EH (cell line): ENCODE measurements around the gene DICER1.

Source experiments
- DNase-seq: peaks from one replicate; pipeline ENCODE4 v3.0.0-alpha.2; 2015; ENCODE audit warnings: low read depth

The DICER1 gene

DNA sequence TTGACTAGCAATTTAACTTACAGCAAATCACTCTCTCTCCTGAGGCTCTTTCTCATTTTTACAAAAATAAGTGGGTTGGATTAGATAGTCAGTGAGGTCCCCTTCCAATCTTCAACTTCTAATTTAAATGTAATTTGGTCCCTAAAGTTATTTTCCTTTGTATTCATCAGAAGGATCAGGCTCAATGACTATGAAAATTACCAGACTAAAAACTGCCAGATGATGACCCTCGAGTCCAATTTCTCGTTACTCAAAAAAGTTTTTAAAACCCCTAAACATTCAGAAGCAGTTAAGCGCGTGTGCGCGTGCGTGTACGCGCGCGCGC, 34.7 kb downstream of the DICER1 start:
- DNase-seq, result no peak

DNA sequence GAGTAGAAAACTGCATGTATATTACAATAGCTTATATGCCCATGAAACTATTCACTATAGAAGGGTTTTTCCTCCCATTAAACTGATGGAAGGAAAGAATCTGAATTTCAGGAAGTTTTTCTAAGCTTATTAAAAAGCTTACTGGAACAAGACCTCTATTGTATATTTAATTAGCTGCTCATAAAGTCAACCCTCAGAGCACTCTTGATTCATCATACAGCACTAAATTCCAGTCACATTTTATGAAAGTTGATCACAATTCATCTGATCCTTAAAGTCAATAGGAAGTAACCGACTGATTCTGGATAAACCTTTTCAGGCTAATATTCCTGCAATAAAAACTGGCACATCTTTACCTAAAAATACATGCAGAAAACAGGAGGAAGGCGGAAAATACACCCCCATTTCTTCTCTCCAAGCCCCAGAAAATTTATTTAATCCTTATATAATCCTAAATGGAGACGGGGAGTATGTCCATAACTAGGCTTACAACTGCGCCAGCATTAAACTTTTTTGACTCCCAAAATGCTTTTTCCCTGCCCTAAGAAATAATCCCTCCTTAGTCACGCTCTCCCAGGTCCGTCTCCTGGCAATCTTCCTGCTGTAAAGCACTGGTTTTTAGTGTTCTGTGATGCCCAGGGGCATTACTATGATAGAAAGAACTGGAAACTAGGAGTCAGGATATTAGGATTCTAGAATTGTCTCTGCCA, 35.3 kb downstream of the DICER1 start:
- no peak for DNase-seq

DNA sequence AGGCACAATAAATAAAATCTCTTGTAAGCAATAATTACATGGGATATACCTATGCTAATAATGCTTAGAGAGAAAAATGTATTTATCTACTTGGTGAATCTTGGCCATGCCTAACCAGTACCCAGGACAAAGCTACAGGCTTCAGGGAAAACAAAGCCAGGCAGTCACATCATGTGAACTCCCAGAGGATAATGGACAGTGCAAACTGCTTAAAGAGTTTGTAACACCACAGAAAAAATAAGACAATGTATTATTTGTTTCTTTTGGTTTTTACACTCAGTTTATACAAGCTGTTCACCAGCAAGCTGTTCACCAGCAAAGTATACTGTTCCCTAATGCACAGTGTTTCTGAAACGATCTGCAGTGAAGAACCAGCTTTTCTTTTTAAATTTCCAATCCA, 38.0 kb downstream of the DICER1 start:
- no peak for DNase-seq

DNA sequence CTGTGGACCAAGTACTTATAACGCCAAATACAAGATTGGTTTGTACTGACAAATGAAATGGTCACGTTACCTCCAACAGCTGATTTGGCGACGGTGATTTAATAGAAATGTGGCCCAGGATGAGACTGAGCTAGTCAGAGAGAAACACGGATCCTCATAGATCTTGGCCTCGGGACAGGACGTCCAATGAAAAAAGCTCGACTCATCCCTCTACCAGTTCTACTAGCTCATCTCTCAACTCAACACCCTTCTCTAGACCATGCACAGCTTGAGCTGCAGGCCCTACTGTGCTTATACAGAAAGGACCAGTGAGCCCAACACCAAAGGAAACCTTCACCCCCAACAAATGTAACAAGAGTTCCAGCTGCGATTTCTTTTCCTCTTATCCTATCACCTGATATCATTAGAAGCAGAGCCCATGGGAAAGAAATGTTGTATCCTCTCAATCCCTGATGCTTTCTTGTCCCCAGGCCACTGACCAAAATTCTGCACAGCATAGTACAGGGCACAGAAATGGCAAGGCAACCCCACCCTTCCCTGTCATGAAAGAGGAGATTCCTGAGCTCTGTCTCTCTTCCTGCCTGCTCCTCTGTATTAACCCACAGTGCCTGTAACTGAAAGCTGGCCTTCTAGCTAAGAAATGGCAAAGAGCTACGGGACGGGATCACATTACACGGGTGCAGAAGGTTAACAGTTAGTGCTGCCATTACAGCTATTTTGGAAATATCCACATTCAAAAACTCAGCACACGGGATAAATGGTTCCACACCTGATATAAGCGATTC, 39.2 kb downstream of the DICER1 start:
- DNase-seq, result no peak

DNA sequence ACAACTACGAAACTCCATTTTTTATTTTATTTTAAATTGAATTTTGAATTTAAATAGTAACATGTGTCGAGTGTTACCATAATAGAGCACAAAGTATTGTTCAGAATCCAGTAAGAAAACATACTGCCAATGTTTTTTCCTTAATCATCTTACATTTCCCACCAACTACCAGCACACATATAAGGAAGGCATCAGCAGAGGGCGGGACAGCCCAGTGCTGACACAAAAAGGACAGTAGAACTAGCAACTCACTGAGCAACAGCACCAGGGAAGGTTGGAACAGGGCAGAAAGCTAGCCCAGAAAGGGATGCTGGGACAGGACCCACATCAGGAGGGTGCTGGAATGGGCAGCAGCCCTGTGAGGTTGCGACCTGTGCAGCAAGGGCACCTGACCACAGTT, 43.9 kb downstream of the DICER1 start:
- no peak for DNase-seq

DNA sequence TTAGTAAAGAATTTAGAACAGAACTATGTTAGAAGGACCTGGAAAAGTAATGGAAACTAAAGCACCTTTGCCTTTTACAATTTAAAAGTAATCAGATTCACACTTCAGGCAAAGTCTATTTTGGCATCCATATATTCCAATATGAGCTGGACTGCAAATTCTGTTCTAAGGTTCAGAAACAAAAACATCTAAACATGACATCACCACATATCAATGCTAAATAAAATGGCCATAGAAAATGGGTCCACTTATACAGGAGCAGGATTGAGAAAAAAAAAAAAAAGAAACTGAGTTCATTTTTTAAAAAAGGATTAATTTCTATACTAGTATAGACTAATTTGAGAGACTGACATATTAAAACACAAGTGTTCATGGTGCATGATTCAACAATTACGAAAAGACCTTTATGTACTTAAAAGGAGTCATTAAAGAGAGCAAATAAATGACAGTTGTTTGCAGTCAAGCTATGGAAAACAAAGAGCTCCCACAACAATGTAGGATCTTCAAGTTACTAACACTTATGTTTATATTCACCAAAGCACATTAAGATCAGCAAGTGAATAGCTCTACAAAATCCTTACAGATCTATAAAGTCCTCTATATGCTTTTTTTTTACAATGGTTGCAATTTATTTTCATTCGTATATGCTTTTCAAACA, 45.7 kb downstream of the DICER1 start:
- no peak for DNase-seq

DNA sequence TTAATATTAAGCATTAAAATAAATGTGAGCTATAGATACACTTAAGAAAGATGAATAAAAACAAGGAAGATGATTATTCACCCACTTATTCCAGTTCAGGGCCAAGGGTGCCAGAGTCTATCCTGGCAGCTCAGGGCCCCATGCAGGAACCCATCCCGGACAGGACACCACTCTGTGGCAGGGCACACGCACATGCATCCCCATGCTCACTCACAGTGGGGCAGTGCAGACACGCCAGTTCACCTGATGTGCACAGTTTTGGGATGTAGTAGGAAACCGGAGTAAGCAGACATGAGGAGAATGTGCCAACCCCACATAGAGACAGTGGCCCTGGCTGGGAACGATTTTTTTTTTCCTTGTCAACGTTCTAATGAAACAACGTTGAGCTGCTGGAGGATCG, 47.2 kb downstream of the DICER1 start:
- no peak for DNase-seq

DNA sequence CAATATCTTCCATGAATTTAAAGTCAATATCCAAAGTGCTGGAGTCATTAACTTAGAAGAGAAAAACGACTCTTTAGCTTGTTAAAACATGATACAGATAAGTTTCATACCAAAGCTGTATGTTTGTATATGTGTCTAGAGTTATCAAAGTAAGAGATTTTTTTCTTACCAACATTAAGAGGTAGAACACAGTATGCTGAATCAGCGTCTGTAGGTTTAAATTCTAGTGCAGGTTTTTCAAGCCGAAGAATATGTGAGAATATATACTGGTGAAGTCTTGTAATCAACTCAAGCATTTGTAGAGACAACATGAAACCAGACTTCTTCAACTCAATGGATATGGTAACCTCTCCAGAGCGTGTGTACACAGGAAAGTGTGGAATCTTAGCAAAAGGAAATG, 49.6 kb downstream of the DICER1 start:
- DNase-seq, result no peak

DNA sequence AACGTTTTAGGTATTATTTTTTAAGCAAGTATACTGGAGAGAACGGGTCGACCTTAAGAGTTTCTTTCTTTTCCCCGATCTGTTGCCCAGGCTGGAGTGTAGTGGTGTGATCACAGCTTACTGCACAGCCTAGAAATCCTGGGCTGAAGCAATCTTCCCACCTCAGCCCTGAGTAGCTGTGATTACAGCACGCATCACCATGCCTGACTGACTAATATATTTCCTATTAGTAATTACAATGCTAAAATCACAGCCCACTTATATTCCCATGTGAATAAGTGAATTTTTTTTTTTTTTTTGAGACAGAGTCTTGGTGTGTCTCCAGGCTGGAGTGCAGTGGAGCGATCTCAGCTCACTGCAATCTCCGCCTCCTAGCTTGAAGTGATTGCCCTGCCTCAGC, 50.4 kb downstream of the DICER1 start:
- DNase-seq, result no peak

DNA sequence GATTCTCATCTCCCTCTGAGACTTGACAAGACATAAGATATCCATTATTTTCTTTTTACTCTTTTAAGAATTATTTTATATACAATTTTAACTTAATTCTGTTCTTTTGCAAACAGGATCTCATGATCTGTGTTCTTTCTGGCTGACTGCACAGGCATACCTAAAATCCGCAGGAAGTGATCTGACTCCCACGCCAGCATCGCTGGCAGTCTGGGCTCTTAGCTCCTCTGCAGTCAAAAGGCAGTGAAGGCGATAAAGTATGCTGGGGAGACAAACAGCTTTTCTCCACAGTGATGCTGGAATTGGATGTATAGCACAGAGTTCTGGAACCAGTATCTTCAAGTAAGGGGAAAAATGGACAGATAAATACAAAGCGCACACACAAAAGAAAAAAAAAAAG, 52.4 kb downstream of the DICER1 start:
- DNase-seq, result no peak

DNA sequence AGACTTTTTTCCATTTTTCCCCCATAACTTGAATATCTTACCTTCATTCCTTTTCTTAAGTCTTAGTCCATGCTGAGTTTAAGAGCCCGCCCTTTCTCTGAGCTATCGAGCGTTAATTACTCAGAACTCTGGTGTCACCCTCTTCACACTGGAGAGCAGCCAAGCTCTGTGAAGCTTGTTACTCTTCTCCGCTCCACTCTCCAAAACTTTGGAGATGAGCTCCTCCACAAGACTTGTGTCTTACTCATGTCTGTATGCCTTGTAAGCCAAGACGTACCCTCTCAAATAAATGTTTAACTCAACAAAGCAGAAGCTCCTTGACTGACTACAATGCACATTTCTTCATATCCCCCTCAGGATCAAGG, 54.7 kb downstream of the DICER1 start:
- no peak for DNase-seq

DNA sequence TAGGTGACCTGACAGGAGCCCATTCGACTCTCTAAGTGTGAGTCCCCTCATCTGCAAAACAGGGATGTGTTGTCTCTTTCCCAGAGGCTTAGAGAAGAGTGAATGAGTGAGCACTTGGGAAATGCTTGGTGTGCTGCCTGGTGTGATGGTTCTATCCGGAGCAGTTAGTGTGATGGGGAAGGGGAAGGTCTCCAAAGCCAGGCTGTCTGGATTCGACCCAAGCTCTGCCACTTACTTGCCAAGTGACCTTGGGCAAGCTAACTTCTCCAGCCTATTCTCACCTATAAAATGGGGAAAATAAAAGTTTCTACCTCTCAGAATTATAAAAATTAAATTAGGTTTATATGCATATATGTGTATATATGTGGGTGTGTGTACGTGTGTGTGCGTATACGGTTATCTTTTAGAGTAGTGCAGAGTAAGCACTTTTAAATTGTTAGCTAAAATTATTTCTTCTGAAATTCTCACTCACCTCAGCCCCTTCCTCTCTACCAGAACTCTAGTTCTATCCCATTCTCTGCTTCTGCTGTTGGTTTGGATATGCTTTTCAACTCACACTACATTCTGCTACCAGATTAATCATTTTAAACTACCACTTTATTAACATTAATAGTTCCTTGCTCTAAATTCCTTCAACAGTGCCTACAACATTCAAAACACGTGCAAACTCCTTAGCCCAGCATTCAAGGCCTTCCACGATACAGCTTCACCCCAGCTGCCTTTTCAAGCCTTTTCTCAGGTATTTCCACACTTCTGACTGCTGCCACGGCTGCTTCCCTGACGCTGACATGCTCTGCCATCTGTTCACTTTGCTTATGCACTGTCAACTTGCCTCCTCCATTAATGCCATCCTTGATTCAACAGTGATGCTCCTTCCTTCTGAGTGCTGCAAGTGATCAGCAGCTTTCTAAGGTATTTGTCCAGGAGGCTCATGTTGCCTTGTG, 55.3 kb downstream of the DICER1 start:
- no peak for DNase-seq

DNA sequence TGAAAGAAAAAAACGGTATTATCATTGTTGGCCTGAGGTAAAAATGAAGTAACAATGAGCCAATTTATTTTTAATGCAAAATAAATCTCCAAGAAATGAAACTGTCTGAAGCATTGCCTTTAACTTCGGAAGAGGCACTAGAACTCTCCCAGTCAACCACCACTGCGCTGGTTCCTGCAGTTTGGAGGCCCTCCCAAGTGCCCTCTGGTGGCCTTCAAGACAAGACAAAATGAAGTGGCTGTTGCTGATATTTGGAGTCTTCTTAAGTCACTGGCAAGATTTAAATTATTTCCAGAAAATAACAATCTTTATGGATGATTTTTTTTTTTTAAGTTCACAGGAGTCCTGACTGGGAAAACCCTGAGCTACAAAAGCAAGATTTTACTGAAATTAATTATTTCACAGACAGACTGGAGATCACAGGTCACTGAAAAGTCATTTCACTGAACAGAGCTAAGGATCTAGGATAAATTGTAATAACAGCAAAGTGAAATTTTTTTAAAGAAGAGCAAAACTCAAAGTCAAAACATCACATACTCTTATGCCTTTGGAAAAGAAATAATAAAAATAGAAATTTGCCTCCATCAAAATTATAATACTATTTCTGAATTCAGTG, 58.2 kb downstream of the DICER1 start:
- peak; percentile 65 for DNase-seq

DNA sequence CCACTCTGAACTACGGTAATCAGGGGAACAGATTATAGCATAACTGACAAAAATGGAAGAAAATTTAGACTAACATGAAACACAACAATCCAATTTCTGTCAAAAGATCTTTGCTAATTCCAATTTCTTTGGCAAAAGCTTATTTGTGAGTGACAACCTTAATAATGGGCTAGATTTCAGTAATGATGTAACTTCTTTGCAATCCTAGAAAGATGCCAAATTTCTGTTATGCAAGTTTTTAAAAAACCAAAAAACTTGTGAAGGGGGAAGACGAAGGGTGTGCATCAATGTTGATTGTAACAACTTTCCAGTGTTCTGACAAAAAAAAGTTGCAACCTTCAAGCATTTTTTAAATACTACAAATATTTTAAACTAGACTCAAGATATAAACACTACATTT, 59.9 kb downstream of the DICER1 start:
- peak; percentile 30 for DNase-seq

DNA sequence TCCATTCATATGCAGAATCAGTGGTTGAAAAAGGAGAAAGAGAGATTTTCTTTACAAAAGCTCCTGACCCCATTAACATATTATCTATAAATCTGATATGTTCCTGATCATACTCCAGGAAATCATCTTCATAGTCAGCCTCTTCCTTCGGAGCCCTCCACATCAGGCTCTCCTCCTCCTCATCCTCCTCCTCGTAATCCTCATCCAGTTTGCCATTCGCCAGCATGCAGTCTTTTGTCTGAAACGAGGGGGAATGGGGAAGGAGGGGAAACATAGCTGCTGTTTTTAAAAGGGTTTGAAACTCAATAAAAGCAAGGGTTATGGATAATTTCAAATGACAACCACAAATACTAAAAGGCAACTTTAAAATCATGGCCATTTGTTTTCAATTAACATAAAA, 60.9 kb downstream of the DICER1 start:
- no peak for DNase-seq

DNA sequence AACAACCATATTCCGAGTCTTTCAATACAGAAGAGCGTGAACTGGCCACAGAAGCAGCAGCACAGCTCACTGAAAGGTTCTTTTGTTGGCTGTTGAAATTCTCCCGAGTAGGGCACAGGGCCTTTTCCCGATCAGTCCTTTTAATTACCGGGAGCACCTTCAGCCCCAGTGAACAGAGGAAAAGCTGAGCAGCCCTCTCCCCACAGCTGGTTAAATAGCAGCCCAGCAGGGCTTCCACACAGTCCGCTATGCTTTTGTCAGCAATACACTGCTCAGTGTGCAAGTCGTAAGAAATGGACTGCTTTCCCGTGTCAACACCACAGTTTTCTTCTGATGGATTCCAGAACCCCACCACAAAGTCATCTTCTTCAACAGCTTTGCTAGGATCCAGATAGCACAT, 61.3 kb downstream of the DICER1 start:
- no peak for DNase-seq

DNA sequence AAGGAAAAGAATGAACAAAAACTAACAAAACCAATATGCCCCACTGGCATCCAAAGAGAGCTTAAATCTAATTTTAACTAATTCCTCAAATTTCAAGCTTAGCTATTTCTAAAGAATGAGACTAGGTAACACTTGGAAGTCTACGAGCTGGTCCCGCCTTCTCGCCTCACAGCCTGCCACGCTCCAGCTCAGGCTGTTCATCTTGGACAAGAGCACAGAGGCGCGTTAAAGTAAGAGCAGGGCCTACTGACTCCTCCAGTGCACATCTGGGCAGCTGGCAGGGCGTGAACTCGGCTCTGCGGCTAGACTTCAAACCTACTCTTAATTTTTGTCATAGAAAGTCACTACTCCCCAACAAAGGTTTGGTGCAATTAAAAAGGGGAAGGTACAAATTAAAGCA, 64.6 kb downstream of the DICER1 start:
- DNase-seq, result no peak

DNA sequence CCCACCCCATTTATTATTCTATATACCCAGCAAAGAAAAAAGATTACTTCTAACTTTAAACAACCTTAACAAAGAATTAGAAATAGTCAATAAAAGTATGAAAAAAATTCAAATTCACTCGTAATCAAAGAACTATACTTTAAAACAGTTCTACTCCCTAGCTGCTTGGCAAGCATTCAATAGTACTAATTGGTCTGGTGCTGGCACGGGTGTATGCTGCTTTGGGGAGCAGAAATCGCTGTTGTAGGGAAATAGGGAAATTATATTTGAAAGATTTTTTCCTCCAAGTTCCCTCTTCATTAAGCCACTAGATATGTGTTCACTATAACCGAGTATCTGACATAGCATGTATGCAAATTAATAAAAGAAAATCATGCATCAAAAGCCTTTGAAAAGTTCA, 65.7 kb downstream of the DICER1 start:
- DNase-seq, result no peak

DNA sequence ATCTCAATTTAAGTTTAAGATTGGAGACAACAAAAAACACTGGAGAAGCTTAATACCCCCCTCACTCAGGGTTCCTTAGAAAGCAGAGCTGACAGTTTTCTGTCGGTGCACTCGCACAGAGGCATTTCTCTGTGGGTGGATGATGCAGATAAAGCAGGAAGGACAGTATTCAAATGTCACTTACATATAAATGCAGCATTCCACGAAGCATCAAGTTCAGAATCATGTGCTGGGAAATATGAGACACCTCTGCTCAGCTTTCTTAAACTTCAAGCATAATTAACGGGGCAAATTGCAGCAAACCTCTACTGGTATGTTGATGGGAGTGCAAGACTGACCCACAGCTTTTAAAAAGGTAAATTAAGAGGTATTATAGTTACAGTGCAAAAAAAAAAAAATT, 68.7 kb downstream of the DICER1 start:
- DNase-seq, result no peak

DNA sequence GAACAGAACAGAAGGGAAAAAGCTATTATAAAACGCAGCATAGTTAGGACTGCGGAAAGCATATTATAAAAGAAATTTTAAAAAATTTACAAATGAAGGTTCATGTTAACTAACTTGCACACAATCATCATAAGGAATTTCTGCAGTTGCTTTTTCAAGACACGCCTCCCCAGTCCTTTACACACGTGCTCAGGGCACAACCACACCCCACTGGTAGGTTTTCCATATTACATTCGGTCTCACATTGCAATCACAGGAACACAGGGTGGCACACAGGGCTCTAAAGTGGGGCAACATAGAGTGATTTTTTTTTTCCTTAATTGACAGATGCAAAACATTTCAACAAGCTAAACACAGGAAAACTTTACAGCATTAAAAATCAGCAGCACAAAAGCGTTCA, 69.7 kb downstream of the DICER1 start:
- no peak for DNase-seq

DNA sequence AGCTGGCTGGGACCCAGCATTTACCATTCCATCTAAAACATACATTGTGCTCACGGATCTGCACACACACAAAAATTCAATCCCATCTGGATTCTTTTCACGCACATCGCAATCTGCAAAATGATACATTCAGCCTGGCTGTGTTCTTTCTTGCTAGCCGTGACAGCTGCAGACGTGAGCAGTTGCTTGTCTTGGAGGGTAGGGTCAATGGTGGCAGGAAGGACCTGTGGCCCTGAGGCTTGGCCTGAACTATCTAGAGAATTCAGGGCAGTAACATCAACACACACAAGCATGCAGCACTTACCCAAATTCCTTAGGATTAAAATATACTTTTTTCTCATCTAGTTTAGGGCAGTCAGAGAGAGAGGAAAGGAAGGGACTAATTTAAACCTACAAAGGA, 72.0 kb downstream of the DICER1 start:
- DNase-seq, result no peak

DNA sequence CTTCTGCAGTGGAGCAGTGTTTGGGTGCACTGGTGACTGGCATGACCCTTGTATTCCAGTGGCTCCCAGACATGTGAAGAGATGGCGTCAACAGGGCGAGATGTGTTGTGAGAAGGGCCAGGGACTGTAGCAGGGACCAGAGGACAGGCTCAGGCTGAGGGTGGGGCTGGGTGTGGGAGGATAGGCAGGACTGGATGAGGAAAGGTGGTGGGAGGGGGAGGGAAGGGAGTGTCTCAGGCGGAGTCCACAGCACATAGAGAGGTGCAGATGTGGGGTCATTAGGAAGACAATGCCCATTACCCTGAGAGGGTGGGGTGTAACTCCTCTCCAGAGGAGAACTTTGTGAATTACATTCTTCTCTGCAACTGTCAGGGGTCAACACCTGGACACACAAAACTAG, 78.5 kb downstream of the DICER1 start:
- no peak for DNase-seq
